Liver (tissue), 9 donors: ENCODE measurements around the gene FER1L5. TPM values are rescaled to one million over a fixed set of nuclear protein-coding genes. Genes with fewer than 3 reads are reported as not detected.

Experiments
- DNase-seq: peaks from one replicate; pipeline ENCODE4 v3.0.0-alpha.2; 2017; ENCODE audit warnings: low spot score
- H3K27ac ChIP-seq, 2 donors: one replicate each; pipeline ENCODE4 v1.7.0; 2013; ENCODE audit warnings: inconsistent platforms in 2 of 2, low read length in 2 of 2, control low read depth in 1 of 2, low read depth in 1 of 2, mild to moderate bottlenecking in 1 of 2
- H3K27me3 ChIP-seq, 4 donors: one replicate each; pipeline versions ENCODE4 v1.6.1 to v1.7.0; 2013; ENCODE audit warnings: low read length in 3 of 4, inconsistent platforms in 1 of 4, mild to moderate bottlenecking in 1 of 4, moderate library complexity in 1 of 4; ENCODE audit not compliant: control insufficient read depth in 4 of 4, insufficient read depth in 4 of 4
- H3K36me3 ChIP-seq, 4 donors: one replicate each; pipeline versions ENCODE4 v1.6.1 to v1.7.0; 2013; ENCODE audit warnings: low read length in 3 of 4, mild to moderate bottlenecking in 3 of 4, low read depth in 1 of 4, moderate library complexity in 1 of 4; ENCODE audit not compliant: control insufficient read depth in 4 of 4, insufficient read depth in 3 of 4
- H3K4me1 ChIP-seq, 4 donors: one replicate each; pipeline versions ENCODE4 v1.6.1 to v1.7.0; 2013; ENCODE audit warnings: low read length in 3 of 4, mild to moderate bottlenecking in 3 of 4, moderate library complexity in 1 of 4; ENCODE audit not compliant: control insufficient read depth in 4 of 4, insufficient read depth in 4 of 4
- H3K4me3 ChIP-seq, 3 donors: one replicate each; pipeline versions ENCODE4 v1.6.1 to v1.7.0; 2013; ENCODE audit warnings: low read length in 3 of 3, control low read depth in 1 of 3, low read depth in 1 of 3, mild to moderate bottlenecking in 1 of 3
- H3K9ac ChIP-seq, 2 donors: one replicate each; pipeline ENCODE4 v1.7.0; 2013; ENCODE audit warnings: low read length in 2 of 2, mild to moderate bottlenecking in 2 of 2, moderate library complexity in 2 of 2, control low read depth in 1 of 2, low read depth in 1 of 2
- H3K9me3 ChIP-seq, 4 donors: one replicate each; pipeline versions ENCODE4 v1.6.1 to v1.7.0; 2013; ENCODE audit warnings: low read length in 3 of 4; ENCODE audit not compliant: control insufficient read depth in 4 of 4
- EGR1 ChIP-seq, 2 donors: IDR thresholded peaks; 2 replicates each; pipeline ENCODE4 v1.6.1; 2016 to 2018; ENCODE audit warnings: antibody characterized with exemption in 2 of 2, low read depth in 2 of 2
- FOXA2 ChIP-seq: IDR thresholded peaks from 2 replicates; pipeline ENCODE4 v1.6.1; 2016; ENCODE audit warnings: antibody characterized with exemption
- GABPA ChIP-seq, 2 donors: IDR thresholded peaks in 1 of 2; conservative IDR thresholded peaks in 1 of 2; 2 replicates each; pipeline ENCODE4 v1.6.1; 2016; ENCODE audit warnings: antibody characterized with exemption in 2 of 2, mild to moderate bottlenecking in 1 of 2, moderate library complexity in 1 of 2
- HNF4A ChIP-seq, 2 donors: conservative IDR thresholded peaks; 2 replicates each; pipeline ENCODE4 v1.6.1; 2016; ENCODE audit warnings: antibody characterized with exemption in 2 of 2, mild to moderate bottlenecking in 2 of 2
- HNF4G ChIP-seq: IDR thresholded peaks from 2 replicates; pipeline ENCODE4 v1.6.1; 2016; ENCODE audit warnings: antibody characterized with exemption
- JUND ChIP-seq, 2 donors: IDR thresholded peaks; 2 replicates each; pipeline ENCODE4 v1.6.1; 2016; ENCODE audit warnings: antibody characterized with exemption in 2 of 2
- NR2F2 ChIP-seq: IDR thresholded peaks from 2 replicates; pipeline ENCODE4 v1.6.1; 2016; ENCODE audit warnings: antibody characterized with exemption
- RAD21 ChIP-seq, 2 donors: IDR thresholded peaks; 2 replicates each; pipeline ENCODE4 v1.6.1; 2016; ENCODE audit warnings: antibody characterized with exemption in 2 of 2, mild to moderate bottlenecking in 2 of 2
- RXRA ChIP-seq, 2 donors: IDR thresholded peaks; 2 replicates each; pipeline ENCODE4 v1.6.1; 2017 to 2018; ENCODE audit warnings: antibody characterized with exemption in 2 of 2, mild to moderate bottlenecking in 1 of 2
- SP1 ChIP-seq: IDR thresholded peaks from 2 replicates; pipeline ENCODE4 v1.6.1; 2018; ENCODE audit warnings: antibody characterized with exemption, mild to moderate bottlenecking
- TAF1 ChIP-seq: conservative IDR thresholded peaks from 2 replicates; pipeline ENCODE4 v1.6.1; 2016; ENCODE audit warnings: antibody characterized with exemption, mild to moderate bottlenecking
- YY1 ChIP-seq: IDR thresholded peaks from 2 replicates; pipeline ENCODE4 v1.6.1; 2016; ENCODE audit warnings: antibody characterized with exemption, mild to moderate bottlenecking
- ZBTB33 ChIP-seq: IDR thresholded peaks from 2 replicates; pipeline ENCODE4 v1.6.1; 2016; ENCODE audit warnings: antibody characterized with exemption
- WGBS: extraction: QIAGEN DNeasy Blood & Tissue Kit; methylation state at CpG from one replicate; pipeline ENCODE4 v1.1.7; 2013; 5-methylcytosine and 5-hydroxymethylcytosine counted together
- polyA plus RNA-seq, 2 donors: library from polyadenylated mRNA; stranded (reverse) in 1 of 2; unstranded in 1 of 2; fragments of 200-250 nt in 1 of 2; fragments of >200 nt in 1 of 2; fragmentation: Nextera tagmentation in 1 of 2; extraction: Ambion mirVana in 1 of 2; gene quantifications; one replicate each; pipeline versions ENCODE4 v1.2.1 to v1.2.3, GENCODE V29; 2013 to 2015
- total RNA-seq, 2 donors: library from RNA; depleted of rRNA; stranded (reverse); fragments of >200 nt; gene quantifications; one replicate each; pipeline ENCODE4 v1.2.3, GENCODE V29; 2014
- TF ChIP-seq, protein P1 (sequence below): IDR thresholded peaks from 2 replicates; pipeline ENCODE4 v1.6.1; 2016; ENCODE audit warnings: antibody characterized with exemption, mild to moderate bottlenecking
- TF ChIP-seq, protein P2 (sequence below): IDR thresholded peaks from 2 replicates; pipeline ENCODE4 v1.6.1; 2016; ENCODE audit warnings: antibody characterized with exemption
- TF ChIP-seq, protein P3 (sequence below): fragments of 150-350 bp; IDR thresholded peaks from 2 replicates; pipeline ENCODE4 v1.5.1; 2017; ENCODE audit warnings: improper control_type of control experiment, low read depth, low read length; ENCODE audit not compliant: missing input control
- donor health status: healthy.
- donor health status: healthy.
- donor health status: healthy.
- donor health status: healthy.
- donor health status: healthy.

FER1L5 gene
- total and polyA plus RNA-seq, 4 donors: under 0.01 TPM; not detected in 3

DNA sequence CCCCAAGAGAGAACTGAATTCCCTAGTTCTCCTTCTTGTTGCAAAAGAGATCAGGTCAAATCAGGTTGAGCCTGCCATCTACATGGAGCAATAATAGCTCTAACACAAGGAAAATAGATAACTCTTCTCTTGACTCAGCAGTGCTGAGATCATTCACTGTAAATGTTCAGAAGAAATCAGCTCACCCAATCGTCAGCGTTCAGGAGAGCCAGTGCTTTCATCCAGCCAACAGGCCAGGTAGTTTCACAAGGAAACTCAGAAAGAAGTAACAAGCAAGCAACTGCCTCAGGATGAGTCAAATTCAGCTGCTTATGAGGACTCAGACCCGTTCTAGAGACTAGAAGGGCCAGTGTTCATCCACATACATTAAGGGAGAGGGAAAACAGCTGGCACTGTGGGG, 91.4 kb downstream of the FER1L5 start:
- H3K27ac ChIP-seq: no peak overlapping the region

DNA sequence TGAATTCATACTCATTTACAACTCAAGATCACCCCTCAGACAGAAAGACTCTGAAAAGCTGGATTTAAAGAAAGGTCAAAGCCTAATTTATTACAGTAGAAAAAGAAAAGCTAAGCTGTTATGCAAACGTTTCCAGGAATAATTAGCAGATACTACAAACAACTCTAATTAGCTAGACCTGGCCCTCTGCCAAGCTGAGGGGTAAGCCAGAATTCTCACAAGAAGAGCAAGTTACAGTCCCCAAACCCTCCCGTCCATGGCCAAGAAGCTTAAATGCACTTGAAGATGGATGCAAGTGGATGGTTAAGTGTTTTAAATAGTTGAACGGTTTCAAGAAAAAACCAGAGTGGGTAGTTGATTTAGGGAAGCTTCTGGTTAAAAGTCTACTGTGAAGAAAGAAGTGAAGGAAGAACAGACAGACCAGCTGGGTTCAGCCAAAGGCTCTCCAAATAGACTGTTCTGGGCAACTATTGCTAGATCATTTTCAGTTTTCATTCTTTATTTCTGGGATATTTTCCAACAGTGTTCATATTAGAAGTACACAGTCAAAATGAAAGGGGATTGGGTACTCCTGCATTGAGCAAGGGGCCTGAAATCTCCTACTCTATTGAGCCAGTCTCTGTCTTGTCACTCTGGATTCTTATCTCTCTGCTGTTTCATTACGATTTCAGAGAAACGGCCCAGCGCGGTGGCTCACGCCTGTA, 92.5 kb downstream of the FER1L5 start:
- no peak for DNase-seq
- WGBS: 63% methylated on average over 8 of the region's 8 CpGs
- Histone ChIP-seq H3K27me3 (no peaks in the 10 kb centered on the region), H3K9ac (no peak overlapping the region), H3K36me3 (peaks cover 4 to 44% (median 30%) of the 10 kb centered on the region in 4 donors), H3K4me1 (peaks cover 0 to 18% (median 13%) of the 10 kb centered on the region in 4 donors), H3K9me3 (no peaks in the 10 kb centered on the region), H3K4me3 (no peak overlapping the region), H3K27ac (peak overlapping the region in 1 of 2 donors; percentile 32)
- TF ChIP-seq YY1: no peak
- no peak for TF ChIP-seq NR2F2
- TF ChIP-seq RXRA (IDR thresholded peaks at IDR 0.05): peak in 1 of 2 donors; percentile 8
- TF ChIP-seq SP1: peak; percentile 14
- TF ChIP-seq, protein P1, sequence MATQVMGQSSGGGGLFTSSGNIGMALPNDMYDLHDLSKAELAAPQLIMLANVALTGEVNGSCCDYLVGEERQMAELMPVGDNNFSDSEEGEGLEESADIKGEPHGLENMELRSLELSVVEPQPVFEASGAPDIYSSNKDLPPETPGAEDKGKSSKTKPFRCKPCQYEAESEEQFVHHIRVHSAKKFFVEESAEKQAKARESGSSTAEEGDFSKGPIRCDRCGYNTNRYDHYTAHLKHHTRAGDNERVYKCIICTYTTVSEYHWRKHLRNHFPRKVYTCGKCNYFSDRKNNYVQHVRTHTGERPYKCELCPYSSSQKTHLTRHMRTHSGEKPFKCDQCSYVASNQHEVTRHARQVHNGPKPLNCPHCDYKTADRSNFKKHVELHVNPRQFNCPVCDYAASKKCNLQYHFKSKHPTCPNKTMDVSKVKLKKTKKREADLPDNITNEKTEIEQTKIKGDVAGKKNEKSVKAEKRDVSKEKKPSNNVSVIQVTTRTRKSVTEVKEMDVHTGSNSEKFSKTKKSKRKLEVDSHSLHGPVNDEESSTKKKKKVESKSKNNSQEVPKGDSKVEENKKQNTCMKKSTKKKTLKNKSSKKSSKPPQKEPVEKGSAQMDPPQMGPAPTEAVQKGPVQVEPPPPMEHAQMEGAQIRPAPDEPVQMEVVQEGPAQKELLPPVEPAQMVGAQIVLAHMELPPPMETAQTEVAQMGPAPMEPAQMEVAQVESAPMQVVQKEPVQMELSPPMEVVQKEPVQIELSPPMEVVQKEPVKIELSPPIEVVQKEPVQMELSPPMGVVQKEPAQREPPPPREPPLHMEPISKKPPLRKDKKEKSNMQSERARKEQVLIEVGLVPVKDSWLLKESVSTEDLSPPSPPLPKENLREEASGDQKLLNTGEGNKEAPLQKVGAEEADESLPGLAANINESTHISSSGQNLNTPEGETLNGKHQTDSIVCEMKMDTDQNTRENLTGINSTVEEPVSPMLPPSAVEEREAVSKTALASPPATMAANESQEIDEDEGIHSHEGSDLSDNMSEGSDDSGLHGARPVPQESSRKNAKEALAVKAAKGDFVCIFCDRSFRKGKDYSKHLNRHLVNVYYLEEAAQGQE: no peak
- TF ChIP-seq, protein P2, sequence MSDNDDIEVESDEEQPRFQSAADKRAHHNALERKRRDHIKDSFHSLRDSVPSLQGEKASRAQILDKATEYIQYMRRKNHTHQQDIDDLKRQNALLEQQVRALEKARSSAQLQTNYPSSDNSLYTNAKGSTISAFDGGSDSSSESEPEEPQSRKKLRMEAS: no peak

More for the DNA sequence above, 91.4 kb downstream of the FER1L5 start:
- Histone ChIP-seq H3K4me1 (peaks cover 0 to 11% (median 9%) of the 10 kb centered on the region in 4 donors), H3K36me3 (peaks cover 6 to 47% (median 30%) of the 10 kb centered on the region in 4 donors), H3K9ac (no peak overlapping the region), H3K9me3 (no peaks in the 10 kb centered on the region), H3K4me3 (no peak overlapping the region), H3K27me3 (no peaks in the 10 kb centered on the region)
- 91% methylated on average over 3 of the region's 3 CpGs for WGBS
- DNase-seq: no peak
- no peak for TF ChIP-seq RXRA (IDR thresholded peaks at IDR 0.05)
- no peak for TF ChIP-seq TAF1
- TF ChIP-seq YY1: no peak
- no peak for TF ChIP-seq HNF4G
- no peak for TF ChIP-seq GABPA (IDR thresholded peaks at IDR 0.05 in 1 of 2, conservative IDR thresholded peaks at IDR 0.05 in 1 of 2)
- no peak for TF ChIP-seq FOXA2

DNA sequence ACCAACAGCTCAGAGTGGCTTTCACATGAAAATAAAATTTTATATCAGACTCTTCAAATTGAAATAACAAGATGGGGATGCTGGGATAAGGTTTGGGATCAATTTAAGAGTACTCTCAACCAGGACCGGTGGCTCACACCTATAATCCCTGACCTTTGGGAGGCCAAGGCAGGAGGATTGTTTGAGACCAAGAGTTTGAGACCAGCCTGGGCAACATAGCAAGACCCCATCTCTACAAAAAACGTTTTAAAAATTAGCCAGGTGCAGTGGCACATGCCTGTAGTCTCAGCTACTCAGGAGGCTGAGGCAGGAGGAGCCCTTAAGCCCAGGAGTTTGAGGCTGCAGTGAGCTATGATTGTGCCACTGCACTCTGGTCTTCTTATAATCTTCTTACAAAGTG, 94.7 kb downstream of the FER1L5 start:
- DNase-seq: no peak
- peaks cover 0 to 20% (median 16%) of the 10 kb centered on the region in 4 donors for H3K4me1 ChIP-seq
- 74% methylated on average over 2 of the region's 2 CpGs for WGBS
- H3K9ac ChIP-seq: no peak overlapping the region
- no peaks in the 10 kb centered on the region for H3K9me3 ChIP-seq
- no peaks in the 10 kb centered on the region for H3K27me3 ChIP-seq
- no peak overlapping the region for H3K27ac ChIP-seq
- H3K4me3 ChIP-seq: no peak overlapping the region
- H3K36me3 ChIP-seq: peaks cover 3 to 26% (median 19%) of the 10 kb centered on the region in 4 donors
- TF ChIP-seq RAD21 (IDR thresholded peaks at IDR 0.05): no peak
- TF ChIP-seq FOXA2: no peak
- TF ChIP-seq TAF1: no peak
- TF ChIP-seq JUND (IDR thresholded peaks at IDR 0.05): no peak
- TF ChIP-seq, protein P3, sequence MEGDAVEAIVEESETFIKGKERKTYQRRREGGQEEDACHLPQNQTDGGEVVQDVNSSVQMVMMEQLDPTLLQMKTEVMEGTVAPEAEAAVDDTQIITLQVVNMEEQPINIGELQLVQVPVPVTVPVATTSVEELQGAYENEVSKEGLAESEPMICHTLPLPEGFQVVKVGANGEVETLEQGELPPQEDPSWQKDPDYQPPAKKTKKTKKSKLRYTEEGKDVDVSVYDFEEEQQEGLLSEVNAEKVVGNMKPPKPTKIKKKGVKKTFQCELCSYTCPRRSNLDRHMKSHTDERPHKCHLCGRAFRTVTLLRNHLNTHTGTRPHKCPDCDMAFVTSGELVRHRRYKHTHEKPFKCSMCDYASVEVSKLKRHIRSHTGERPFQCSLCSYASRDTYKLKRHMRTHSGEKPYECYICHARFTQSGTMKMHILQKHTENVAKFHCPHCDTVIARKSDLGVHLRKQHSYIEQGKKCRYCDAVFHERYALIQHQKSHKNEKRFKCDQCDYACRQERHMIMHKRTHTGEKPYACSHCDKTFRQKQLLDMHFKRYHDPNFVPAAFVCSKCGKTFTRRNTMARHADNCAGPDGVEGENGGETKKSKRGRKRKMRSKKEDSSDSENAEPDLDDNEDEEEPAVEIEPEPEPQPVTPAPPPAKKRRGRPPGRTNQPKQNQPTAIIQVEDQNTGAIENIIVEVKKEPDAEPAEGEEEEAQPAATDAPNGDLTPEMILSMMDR: no peak
- no peak for TF ChIP-seq YY1
- no peak for TF ChIP-seq HNF4G
- no peak for TF ChIP-seq SP1
- TF ChIP-seq HNF4A (conservative IDR thresholded peaks at IDR 0.05): no peak
- no peak for TF ChIP-seq ZBTB33
- no peak for TF ChIP-seq EGR1 (IDR thresholded peaks at IDR 0.05; ENCODE audit: low read depth in 2 of 2)
